ENCODE measurements around the gene HLTF.
"Not testable (repeated sequence)": the region's sequence is repeated elsewhere in the genome, so short reads cannot be mapped to it uniquely, and the experiment has no call there.

HLTF gene

DNA sequence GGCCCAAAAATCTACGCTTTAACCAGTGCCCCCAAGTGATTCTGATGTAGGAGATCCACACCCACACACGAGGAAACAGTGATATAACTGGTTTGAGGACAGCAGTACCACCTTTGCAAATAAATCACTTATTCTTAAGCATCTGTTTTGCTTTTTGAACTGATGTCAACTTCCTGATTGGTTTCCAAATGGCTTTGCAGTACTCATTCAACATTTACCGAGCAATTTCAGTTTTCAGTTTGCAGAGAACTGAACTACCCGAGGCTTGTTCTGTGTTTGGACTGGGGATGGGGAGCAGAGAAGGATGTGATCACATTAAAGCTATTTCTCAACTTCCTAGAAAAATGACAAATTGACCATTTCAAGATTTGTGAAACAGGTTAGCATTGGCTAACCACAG lies 96.1 kb downstream of the HLTF start:
- DNase-seq: no peak

- DNase-seq: not testable (repeated sequence)
These were observed 98.8 kb downstream of the HLTF start for GRCh38 chr3:148987551-148987950.

DNA sequence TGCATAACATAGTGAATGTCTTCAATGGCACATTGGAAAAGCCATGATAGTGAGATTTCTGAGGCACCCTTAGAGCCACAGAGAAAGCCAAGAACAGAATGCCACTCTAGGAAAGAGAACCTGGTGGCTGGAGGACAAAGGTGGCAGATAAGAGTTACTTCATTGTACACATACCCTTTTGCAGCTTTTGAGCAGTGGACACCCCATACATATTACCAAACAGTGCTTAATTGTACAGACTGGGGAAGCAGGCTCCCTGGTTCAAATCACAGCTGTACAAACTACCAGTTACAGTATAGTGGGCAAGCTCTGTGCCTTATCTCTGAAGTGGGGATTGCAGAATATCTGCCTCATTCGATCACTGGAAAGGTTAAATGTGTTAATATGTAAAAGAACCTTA lies 105.1 kb downstream of the HLTF start:
- DNase-seq: no peak
